ENCODE measurements around the gene IGSF8.

GRCh38 chr1:160122978-160123495 lies 24.6 kb upstream of the IGSF8 start:
- TF ChIP-seq CTCF (IDR thresholded peaks at IDR 0.05) = no peak
- no peak for TF ChIP-seq POLR2AphosphoS5 (IDR thresholded peaks at IDR 0.05; ENCODE audit: insufficient read depth in 1 of 2, low read depth in 1 of 2)

Measured in vagina (tissue), 2 donors.